ENCODE data around the gene ANGPTL7. TPM values are rescaled to one million over a fixed set of nuclear protein-coding genes. Genes with fewer than 3 reads are reported as not detected.

ANGPTL7 gene
- total RNA-seq, 1 donor from 2014 or later: 0.80 TPM

GRCh38 chr1:11145741-11146140, 43.4 kb upstream of the ANGPTL7 start:
- H3K4me1 ChIP-seq: peaks cover 7% of the 10 kb centered on the region
- no peaks in the 10 kb centered on the region for H3K9me3 ChIP-seq
- no peak overlapping the region for H3K4me3 ChIP-seq
- DNase-seq (no peak), ATAC-seq (no peak)
- H3K27me3 ChIP-seq (ENCODE audit: low read depth): no peaks in the 10 kb centered on the region
- no peak for TF ChIP-seq CTCF (IDR thresholded peaks at IDR 0.05)
- H3K27ac ChIP-seq: no peak overlapping the region
- H3K36me3 ChIP-seq: peaks cover 75% of the 10 kb centered on the region
- intact Hi-C loops (cut with DNase I): no loop called here

- Histone ChIP-seq H3K9me3 (no peaks in the 10 kb centered on the region), H3K27ac (no peak overlapping the region)
- no peak for DNase-seq
Observed at GRCh38 chr1:11147197-11147770, 41.9 kb upstream of the ANGPTL7 start.

GRCh38 chr1:11150326-11150725, 38.8 kb upstream of the ANGPTL7 start:
- Histone ChIP-seq H3K4me3 (no peak overlapping the region), H3K36me3 (peaks cover 68% of the 10 kb centered on the region), H3K27ac (no peak overlapping the region), H3K27me3 (ENCODE audit: low read depth) (no peaks in the 10 kb centered on the region), H3K4me1 (peaks cover 22% of the 10 kb centered on the region), H3K9me3 (no peaks in the 10 kb centered on the region)
- TF ChIP-seq CTCF (IDR thresholded peaks at IDR 0.05): no peak
- intact Hi-C loops (cut with DNase I): no loop called here
- DNase-seq (no peak), ATAC-seq (no peak)

More at GRCh38 chr1:11147197-11147770, 41.9 kb upstream of the ANGPTL7 start:
- TF ChIP-seq CTCF (IDR thresholded peaks at IDR 0.05): no peak
- no peaks in the 10 kb centered on the region for H3K27me3 ChIP-seq (ENCODE audit: low read depth)
- peaks cover 78% of the 10 kb centered on the region for H3K36me3 ChIP-seq
- no peak for ATAC-seq
- intact Hi-C loops (cut with DNase I): no loop called here
- peaks cover 19% of the 10 kb centered on the region for H3K4me1 ChIP-seq
- H3K4me3 ChIP-seq: no peak overlapping the region

- no peak for TF ChIP-seq CTCF (IDR thresholded peaks at IDR 0.05)
- intact Hi-C loops (cut with DNase I): no loop called here
Observed at GRCh38 chr1:11151114-11151513, 38.0 kb upstream of the ANGPTL7 start.

GRCh38 chr1:11151826-11152612, 37.1 kb upstream of the ANGPTL7 start:
- H3K36me3 ChIP-seq: peaks cover 68% of the 10 kb centered on the region
- intact Hi-C loops (cut with DNase I): no loop called here
- peak; percentile 81 to 86 for ATAC-seq
- DNase-seq: no peak
- no peaks in the 10 kb centered on the region for H3K27me3 ChIP-seq (ENCODE audit: low read depth)
- H3K4me3 ChIP-seq: no peak overlapping the region
- TF ChIP-seq CTCF (IDR thresholded peaks at IDR 0.05): no peak
- peak overlapping the region; percentile 2 for H3K27ac ChIP-seq
- peaks cover 22% of the 10 kb centered on the region for H3K4me1 ChIP-seq
- no peaks in the 10 kb centered on the region for H3K9me3 ChIP-seq

More at GRCh38 chr1:11151114-11151513, 38.0 kb upstream of the ANGPTL7 start:
- DNase-seq: no peak
- peaks cover 22% of the 10 kb centered on the region for H3K4me1 ChIP-seq
- no peaks in the 10 kb centered on the region for H3K9me3 ChIP-seq
- no peaks in the 10 kb centered on the region for H3K27me3 ChIP-seq (ENCODE audit: low read depth)
- no peak overlapping the region for H3K4me3 ChIP-seq
- no peak overlapping the region for H3K27ac ChIP-seq
- peaks cover 68% of the 10 kb centered on the region for H3K36me3 ChIP-seq
- ATAC-seq: no peak

Data from lower lobe of right lung (tissue), 2 donors.